HL-60 (cell line): ENCODE measurements around the gene BPIFB6.

Experiments used
- DNase-seq, 2 experiments: peaks; one replicate each; pipeline ENCODE4 v3.0.0-alpha.2; 2010 to 2020; ENCODE audit warnings: low read depth in 1 of 2, low spot score in 1 of 2
- H3K27ac ChIP-seq: fragments of 250-450 bp; sonication (Bioruptor Pico); replicated peaks from 2 replicates; pipeline ENCODE4 v1.5.1; 2020; ENCODE audit warnings: mild to moderate bottlenecking, moderate library complexity
- H3K27me3 ChIP-seq: fragments of 250-450 bp; sonication (Bioruptor Pico); 2 replicates; pipeline ENCODE4 v1.5.1; 2021; ENCODE audit warnings: mild to moderate bottlenecking, moderate library complexity; ENCODE audit not compliant: insufficient read depth, poor library complexity, severe bottlenecking
- H3K4me3 ChIP-seq: replicated peaks from 2 replicates; pipeline ENCODE4 v1.5.1; 2011; ENCODE audit warnings: mild to moderate bottlenecking, control low read depth, low read length; ENCODE audit not compliant: insufficient read depth
- CTCF ChIP-seq: IDR thresholded peaks from one replicate; pipeline ENCODE4 v1.5.1; 2011; ENCODE audit warnings: low read length, control low read depth, inconsistent platforms; ENCODE audit not compliant: insufficient read depth
- GABPA ChIP-seq: IDR thresholded peaks from 2 replicates; pipeline ENCODE4 v1.6.1; 2012; ENCODE audit warnings: low read depth
- POLR2AphosphoS5 ChIP-seq: IDR thresholded peaks from 2 replicates; pipeline ENCODE4 v1.6.1; 2012; ENCODE audit warnings: low read depth
- REST ChIP-seq: IDR thresholded peaks from 2 replicates; pipeline ENCODE4 v1.6.1; 2012; ENCODE audit warnings: low read depth; ENCODE audit not compliant: insufficient replicate concordance
- SPI1 ChIP-seq: IDR thresholded peaks from 2 replicates; pipeline ENCODE4 v1.6.1; 2012; ENCODE audit warnings: low read depth, mild to moderate bottlenecking, borderline replicate concordance

The BPIFB6 gene

GRCh38 chr20:32993496-32994050 lies 37.9 kb upstream of the BPIFB6 start:
- no peak overlapping the region for H3K4me3 ChIP-seq
- no peak for TF ChIP-seq POLR2AphosphoS5
- H3K27me3 ChIP-seq = no peaks in the 10 kb centered on the region
- no peak overlapping the region for H3K27ac ChIP-seq
- no peak for DNase-seq

- no peaks in the 10 kb centered on the region for H3K27me3 ChIP-seq
- H3K27ac ChIP-seq = no peak overlapping the region
- DNase-seq = no peak
- TF ChIP-seq GABPA (no peak), REST (no peak), CTCF (no peak), SPI1 (no peak), POLR2AphosphoS5 (no peak)
- H3K4me3 ChIP-seq = no peak overlapping the region
Observed at GRCh38 chr20:32995802-32996201, 35.6 kb upstream of the BPIFB6 start.

- no peak for DNase-seq
- no peak for TF ChIP-seq GABPA
- Histone ChIP-seq H3K27ac (no peak overlapping the region), H3K27me3 (no peaks in the 10 kb centered on the region), H3K4me3 (no peak overlapping the region)
Observed at GRCh38 chr20:32997431-32997830, 34.0 kb upstream of the BPIFB6 start.

GRCh38 chr20:32999603-33000250 lies 31.7 kb upstream of the BPIFB6 start:
- Histone ChIP-seq H3K27me3 (no peaks in the 10 kb centered on the region), H3K4me3 (no peak overlapping the region), H3K27ac (peak overlapping the region; percentile 68)
- peak; percentile 25 to 68 for DNase-seq
- TF ChIP-seq SPI1 = peak; percentile 15; the same call in 1 of the 2 replicates
- TF ChIP-seq GABPA = no peak

- TF ChIP-seq SPI1 = no peak
- no peak for TF ChIP-seq GABPA
- no peak for TF ChIP-seq POLR2AphosphoS5
- no peak for TF ChIP-seq REST
- no peak for TF ChIP-seq CTCF
- Histone ChIP-seq H3K27ac (no peak overlapping the region), H3K27me3 (no peaks in the 10 kb centered on the region), H3K4me3 (no peak overlapping the region)
- no peak for DNase-seq
Observed at GRCh38 chr20:33000802-33001466, 30.5 kb upstream of the BPIFB6 start.
